Epithelial cell of esophagus (primary cell): ENCODE measurements around the gene ATP13A1.
"Not testable (repeated sequence)": the region's sequence is repeated elsewhere in the genome, so short reads cannot be mapped to it uniquely, and the experiment has no call there.

Experiments
- DNase-seq: peaks from one replicate; pipeline ENCODE4 v3.0.0; 2010; ENCODE audit warnings: low read depth
- H3K4me3 ChIP-seq: 2 replicates; pipeline ENCODE4 v1.5.1; 2011; ENCODE audit warnings: mild to moderate bottlenecking, low read length, control low read depth
- TF ChIP-seq, protein P1 (sequence below): IDR thresholded peaks from 2 replicates; pipeline ENCODE4 v1.5.1; 2011; ENCODE audit warnings: low read depth, mild to moderate bottlenecking, low read length, control low read depth, inconsistent platforms; ENCODE audit not compliant: insufficient read depth; ENCODE audit errors: missing control alignments

Gene ATP13A1

GRCh38 chr19:19618219-19619051, 45.0 kb downstream of the ATP13A1 start, which contains the start of gene PBX4:
Gene PBX4, minus strand, starts transcription at chr19:19618687. Its CDS starts 58 bp downstream, at chr19:19618629.
- TF ChIP-seq, protein P1, sequence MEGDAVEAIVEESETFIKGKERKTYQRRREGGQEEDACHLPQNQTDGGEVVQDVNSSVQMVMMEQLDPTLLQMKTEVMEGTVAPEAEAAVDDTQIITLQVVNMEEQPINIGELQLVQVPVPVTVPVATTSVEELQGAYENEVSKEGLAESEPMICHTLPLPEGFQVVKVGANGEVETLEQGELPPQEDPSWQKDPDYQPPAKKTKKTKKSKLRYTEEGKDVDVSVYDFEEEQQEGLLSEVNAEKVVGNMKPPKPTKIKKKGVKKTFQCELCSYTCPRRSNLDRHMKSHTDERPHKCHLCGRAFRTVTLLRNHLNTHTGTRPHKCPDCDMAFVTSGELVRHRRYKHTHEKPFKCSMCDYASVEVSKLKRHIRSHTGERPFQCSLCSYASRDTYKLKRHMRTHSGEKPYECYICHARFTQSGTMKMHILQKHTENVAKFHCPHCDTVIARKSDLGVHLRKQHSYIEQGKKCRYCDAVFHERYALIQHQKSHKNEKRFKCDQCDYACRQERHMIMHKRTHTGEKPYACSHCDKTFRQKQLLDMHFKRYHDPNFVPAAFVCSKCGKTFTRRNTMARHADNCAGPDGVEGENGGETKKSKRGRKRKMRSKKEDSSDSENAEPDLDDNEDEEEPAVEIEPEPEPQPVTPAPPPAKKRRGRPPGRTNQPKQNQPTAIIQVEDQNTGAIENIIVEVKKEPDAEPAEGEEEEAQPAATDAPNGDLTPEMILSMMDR, result no peak
- peak; percentile 93 for DNase-seq

DNA sequence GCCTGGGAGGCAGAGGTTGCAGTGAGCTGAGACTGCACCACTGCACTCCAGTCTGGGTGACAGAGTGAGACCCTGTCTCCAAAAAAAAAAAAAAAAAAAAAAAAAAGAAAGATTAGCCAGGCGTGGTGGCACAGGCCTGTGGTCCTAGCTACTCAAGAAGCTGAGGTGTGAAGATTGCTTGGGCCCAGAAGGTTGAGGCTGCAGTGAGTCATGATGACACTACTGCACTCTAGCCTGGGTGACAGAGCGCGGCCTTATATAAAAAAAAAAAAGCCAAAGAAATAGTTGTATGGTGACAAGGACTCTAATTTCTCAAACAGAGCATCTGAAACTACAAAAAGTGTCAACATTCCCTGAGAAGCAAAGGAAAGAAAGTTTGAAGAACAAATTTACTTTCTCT, 48.4 kb downstream of the ATP13A1 start:
- no peak overlapping the region for H3K4me3 ChIP-seq
- peak; percentile 63 for DNase-seq
- TF ChIP-seq, protein P1, result no peak

More at GRCh38 chr19:19618219-19619051, 45.0 kb downstream of the ATP13A1 start, which contains the start of gene PBX4:
- H3K4me3 ChIP-seq, result peak within 1 kb of the TSS; percentile 32

DNA sequence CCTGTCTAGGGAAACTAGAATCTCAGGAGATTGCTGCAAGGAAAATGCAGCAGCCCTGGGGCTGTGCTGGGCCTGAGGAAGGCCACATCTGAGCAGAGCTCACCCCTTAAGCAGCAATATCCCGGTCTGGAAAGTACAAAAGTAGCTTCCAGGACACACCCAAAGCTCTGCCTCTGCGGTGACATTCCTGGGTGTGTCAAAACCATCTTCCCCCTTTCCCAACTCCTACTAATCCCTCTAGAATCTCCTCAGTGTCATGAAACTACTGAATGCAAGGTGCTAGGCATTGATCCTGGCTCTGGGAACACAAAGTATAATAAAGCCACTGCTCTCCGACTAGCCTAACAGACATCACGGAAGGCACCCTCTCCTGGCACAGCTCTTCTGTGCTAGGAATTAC, 50.0 kb downstream of the ATP13A1 start:
- TF ChIP-seq, protein P1, result no peak
- H3K4me3 ChIP-seq, result no peak overlapping the region
- DNase-seq, result peak; percentile 71

DNA sequence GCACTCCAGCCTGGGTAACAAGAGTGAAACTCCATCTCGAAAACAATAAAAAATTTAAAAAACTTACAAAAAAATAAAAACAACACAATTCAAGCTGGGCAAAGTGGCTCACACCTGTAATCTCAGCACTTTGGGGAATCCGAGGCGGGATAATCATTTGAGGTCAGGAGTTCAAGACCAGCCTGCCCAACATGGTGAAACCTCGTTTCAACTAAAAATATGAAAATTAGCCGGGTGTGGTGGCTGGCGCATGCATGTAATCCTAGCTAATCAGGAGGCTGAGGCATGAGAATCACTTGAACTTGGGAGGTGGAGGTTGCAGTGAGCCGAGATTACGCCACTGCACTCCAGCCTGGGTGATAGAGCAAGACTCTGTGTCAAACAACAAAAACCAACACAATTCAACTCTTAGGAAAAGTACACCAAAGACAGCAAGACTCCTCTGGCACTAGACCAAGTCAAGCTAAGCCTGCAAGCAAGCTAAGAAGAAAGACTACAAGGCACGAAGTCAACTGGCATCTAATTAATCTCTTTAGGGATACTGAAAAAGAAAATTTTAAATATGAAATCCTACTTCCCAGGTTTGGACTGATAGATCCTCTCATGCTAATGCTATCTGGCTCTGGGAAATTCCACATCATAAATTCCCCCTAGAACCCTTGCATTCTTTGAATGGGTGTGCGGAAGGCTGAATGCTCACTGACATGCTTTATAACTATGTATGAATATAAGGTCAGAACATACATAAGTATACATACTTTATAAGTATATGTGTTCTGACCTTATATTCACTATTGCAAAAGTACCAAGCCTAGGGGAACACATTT, 52.9 kb downstream of the ATP13A1 start:
- DNase-seq, result no peak
- TF ChIP-seq, protein P1, result no peak
- H3K4me3 ChIP-seq, result no peak overlapping the region

- not testable (repeated sequence) for DNase-seq, H3K4me3 ChIP-seq
These were observed 56.8 kb downstream of the ATP13A1 start for GRCh38 chr19:19606686-19607085.

DNA sequence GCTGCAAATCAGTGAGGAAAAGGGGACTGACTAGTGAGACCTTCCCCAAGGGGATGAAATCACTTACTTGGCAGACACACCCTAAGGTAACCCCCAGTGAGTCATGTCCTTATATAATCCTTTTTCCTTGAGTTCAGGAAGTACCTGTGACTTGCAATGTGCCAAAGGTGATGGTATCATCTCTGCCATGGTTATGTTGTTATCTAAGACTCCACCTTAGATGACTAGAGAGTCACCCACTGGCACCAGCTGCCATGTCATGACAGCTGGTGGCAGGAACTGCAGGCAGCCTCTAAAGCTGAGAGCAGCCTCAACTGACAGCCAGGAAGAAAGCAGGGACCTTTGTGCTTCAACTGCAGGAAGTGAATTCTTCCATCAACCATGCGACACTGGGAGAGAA, 57.5 kb downstream of the ATP13A1 start:
- no peak overlapping the region for H3K4me3 ChIP-seq
- TF ChIP-seq, protein P1, result no peak
- DNase-seq, result peak; percentile 97

DNA sequence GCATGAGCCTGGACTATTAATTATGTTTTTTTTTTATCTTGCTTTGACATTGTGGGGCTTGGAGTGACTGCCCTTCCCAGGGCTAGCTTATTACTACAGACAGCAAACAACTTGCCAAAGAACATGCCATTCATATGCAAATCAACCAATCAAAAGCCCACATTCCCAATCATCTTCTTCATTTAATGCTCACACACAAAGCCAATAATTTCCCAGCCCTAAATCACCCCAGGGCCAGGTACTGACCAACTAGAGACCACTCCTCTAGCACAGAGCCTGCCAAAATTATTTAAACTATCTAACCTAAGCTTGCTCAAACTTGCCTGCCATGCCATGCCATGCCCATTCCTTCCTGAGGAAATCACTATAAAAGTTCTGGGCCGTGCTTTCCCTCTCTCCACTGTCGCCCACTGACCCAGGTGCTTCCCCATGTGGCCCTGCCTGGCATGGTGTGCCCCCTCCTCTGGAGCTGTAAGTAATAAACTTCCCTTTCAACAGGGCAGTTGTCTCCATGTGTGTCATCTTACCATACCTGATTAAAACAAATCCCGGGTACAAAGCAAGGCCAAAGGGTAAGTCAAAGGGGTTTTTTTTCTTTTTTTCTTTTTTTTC, 60.7 kb downstream of the ATP13A1 start:
- H3K4me3 ChIP-seq, result no peak overlapping the region
- TF ChIP-seq, protein P1, result peak; percentile 12
- DNase-seq, result peak; percentile 50
